MM.1S (cell line): ENCODE measurements around the gene AKR7A2.

Source experiments
- EZH2 ChIP-seq: fragments of 300-600 bp; sonication (generic); optimal IDR thresholded peaks from 2 replicates; pipeline ENCODE3; 2017; ENCODE audit warnings: low read depth, mild to moderate bottlenecking, antibody characterized with exemption, low read length, mixed read lengths
- EZH2phosphoT487 ChIP-seq: fragments of 300-600 bp; sonication (generic); IDR thresholded peaks from 2 replicates; pipeline ENCODE4 v1.6.1; 2018; ENCODE audit warnings: antibody characterized with exemption, low read length
- TF ChIP-seq, protein P1 (sequence below): fragments of 300-600 bp; sonication (generic); IDR thresholded peaks from 2 replicates; pipeline ENCODE4 v1.5.1; 2016; ENCODE audit warnings: antibody characterized with exemption, low read length, mixed read lengths

DNA sequence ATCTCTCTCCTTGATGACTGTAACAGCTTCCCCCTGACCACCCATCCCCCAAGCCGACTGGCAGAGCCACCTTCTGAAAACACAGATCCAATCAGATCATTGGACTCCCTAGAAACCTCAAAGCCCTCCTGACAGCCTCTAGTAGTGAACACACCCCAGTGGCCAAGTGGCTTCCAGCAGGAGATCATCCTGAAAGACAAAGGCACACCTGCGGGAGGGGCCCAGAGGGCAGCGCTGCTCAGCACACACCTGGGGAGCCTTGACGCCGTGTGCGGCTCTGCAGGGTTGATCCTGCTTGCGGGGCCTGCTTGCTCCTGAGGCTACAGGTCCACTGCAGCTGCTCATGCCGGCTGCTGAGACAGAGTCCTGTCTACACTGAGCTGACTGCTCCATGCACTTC is 41.7 kb upstream of the AKR7A2 start:
- TF ChIP-seq, protein P1, sequence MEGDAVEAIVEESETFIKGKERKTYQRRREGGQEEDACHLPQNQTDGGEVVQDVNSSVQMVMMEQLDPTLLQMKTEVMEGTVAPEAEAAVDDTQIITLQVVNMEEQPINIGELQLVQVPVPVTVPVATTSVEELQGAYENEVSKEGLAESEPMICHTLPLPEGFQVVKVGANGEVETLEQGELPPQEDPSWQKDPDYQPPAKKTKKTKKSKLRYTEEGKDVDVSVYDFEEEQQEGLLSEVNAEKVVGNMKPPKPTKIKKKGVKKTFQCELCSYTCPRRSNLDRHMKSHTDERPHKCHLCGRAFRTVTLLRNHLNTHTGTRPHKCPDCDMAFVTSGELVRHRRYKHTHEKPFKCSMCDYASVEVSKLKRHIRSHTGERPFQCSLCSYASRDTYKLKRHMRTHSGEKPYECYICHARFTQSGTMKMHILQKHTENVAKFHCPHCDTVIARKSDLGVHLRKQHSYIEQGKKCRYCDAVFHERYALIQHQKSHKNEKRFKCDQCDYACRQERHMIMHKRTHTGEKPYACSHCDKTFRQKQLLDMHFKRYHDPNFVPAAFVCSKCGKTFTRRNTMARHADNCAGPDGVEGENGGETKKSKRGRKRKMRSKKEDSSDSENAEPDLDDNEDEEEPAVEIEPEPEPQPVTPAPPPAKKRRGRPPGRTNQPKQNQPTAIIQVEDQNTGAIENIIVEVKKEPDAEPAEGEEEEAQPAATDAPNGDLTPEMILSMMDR = no peak
- TF ChIP-seq EZH2 (no peak), EZH2phosphoT487 (no peak)
